Peyer's patch (tissue), 4 donors: ENCODE data around the gene ARHGEF33.

Experiments used
- CTCF ChIP-seq, 6 experiments: fragments of 450-650 bp in 4 of 6; fragments of 200-600 bp in 2 of 6; sonication (generic) in 1 of 6; IDR thresholded peaks; one replicate each; pipeline ENCODE4 v1.5.1; 2017 to 2019; ENCODE audit warnings: antibody characterized with exemption in 6 of 6, mild to moderate bottlenecking in 3 of 6, moderate library complexity in 1 of 6
- POLR2A ChIP-seq, 2 donors: fragments of 450-650 bp; IDR thresholded peaks; one replicate each; pipeline ENCODE4 v1.5.1; 2017; ENCODE audit warnings: antibody characterized with exemption in 2 of 2, mild to moderate bottlenecking in 2 of 2, moderate library complexity in 2 of 2

GRCh38 chr2:38925982-38926381 is 36.3 kb downstream of the ARHGEF33 start:
- TF ChIP-seq POLR2A (IDR thresholded peaks at IDR 0.05) (no peak), CTCF (IDR thresholded peaks at IDR 0.05) (no peak)
